ENCODE results near the gene AP2A1. TPM values are rescaled to one million over a fixed set of nuclear protein-coding genes. Genes with fewer than 3 reads are reported as not detected.
A peak's percentile ranks its signal among the peaks of the same experiment; 100 is the strongest.

Gene AP2A1
- total and polyA plus RNA-seq, 2 donors (not counting 1 experiment from before 2014, with no cell fraction given) = 48.4 to 56.9 TPM

DNA sequence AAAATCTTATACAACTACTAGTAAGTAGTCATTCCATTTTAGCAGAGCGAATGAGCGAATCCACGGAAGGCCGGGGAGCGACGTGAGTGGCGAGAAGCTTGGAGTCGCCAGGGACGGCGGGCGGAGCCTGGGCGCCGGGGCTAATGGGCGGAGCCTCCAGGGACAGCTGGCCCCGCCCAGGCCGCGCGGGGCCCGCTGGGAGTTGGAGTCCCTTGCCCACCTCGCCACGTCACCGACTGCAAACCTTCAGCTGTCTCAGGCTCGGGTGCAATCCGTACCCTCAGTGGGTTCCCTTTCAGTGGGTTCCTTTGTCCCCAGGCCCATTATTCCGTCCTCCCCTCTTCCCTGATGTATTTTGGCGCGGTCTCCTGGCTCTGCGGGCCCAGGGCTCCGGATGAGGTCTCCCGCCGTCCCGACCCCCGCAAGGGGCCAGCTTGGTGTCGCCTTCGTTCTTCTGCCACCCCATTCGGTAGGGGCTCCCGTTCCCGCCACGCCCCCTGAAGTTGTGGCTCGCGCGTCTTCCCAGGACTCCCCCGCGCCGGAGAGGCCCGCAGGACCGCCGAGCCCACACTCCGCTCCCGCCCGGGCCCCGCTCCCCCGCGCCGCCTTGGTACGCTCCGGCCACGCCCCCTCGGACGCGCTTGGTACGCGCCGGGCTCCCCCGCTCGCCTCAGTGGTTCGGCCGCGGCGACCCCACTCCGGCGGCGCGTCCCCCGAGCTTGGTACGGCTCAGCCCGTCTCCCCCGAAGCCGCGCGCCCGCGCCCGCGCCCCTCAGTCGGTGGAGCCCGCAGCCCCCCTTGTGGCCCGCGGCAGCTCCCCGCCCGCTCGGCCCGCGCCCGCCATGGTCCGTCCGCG, 83.9 kb downstream of the AP2A1 start, which contains the start of gene PTOV1:
Gene PTOV1 (plus strand): TSS at position 673 of the 856 bp plus-strand sequence.
- POLR2A ChIA-PET = interaction anchor here (0.9 to 4.8 kb wide), 12 partner anchors 8 to 260 kb away, joined by 3 to 40 read pairs (median 6); partner anchors contain the start of genes AKT1S1, AP2A1, FUZ and MED25
- Histone ChIP-seq H3K79me2 (ENCODE audit: control insufficient read depth, insufficient read depth, low read length) (peaks cover 35% of the 10 kb centered on the region), H2AFZ (ENCODE audit: insufficient read depth, low read depth, low read length, poor library complexity, severe bottlenecking) (peak within 1 kb of the TSS; percentile 85), H3K9me3 (ENCODE audit: control extremely low read depth in 1 of 3, control insufficient read depth in 2 of 3, insufficient read depth in 1 of 3, low read length in 2 of 3) (peaks cover 0 to 6% (median 0%) of the 10 kb centered on the region in 3 donors), H4K20me1 (ENCODE audit: control insufficient read depth, insufficient read depth, low read length, poor library complexity, severe bottlenecking) (peaks cover 41% of the 10 kb centered on the region), H3K27me3 (replicated peaks in 1 of 4; ENCODE audit: control extremely low read depth in 1 of 4, control insufficient read depth in 3 of 4, insufficient read depth in 4 of 4, low read length in 3 of 4) (no peaks in the 10 kb centered on the region), H3K4me1 (ENCODE audit: control insufficient read depth in 2 of 2, insufficient read depth in 2 of 2, low read length in 2 of 2) (peaks cover 30 to 49% of the 10 kb centered on the region in 2 donors), H3K4me3 (ENCODE audit: control extremely low read depth in 1 of 5, extremely low read depth in 1 of 5, insufficient read depth in 1 of 5, low read depth in 2 of 5, low read length in 4 of 5) (peak within 1 kb of the TSS; percentile 73 to 95 (median 89)), H3K9ac (ENCODE audit: low read length) (peak within 1 kb of the TSS; percentile 96), H3K27ac (ENCODE audit: low read length in 2 of 2) (peak within 1 kb of the TSS; percentile 91 to 95), H3K36me3 (replicated peaks in 1 of 2; ENCODE audit: control extremely low read depth in 1 of 2, control insufficient read depth in 1 of 2, extremely low read depth in 1 of 2, insufficient read depth in 2 of 2, low read length in 1 of 2) (peaks cover 0 to 10% of the 10 kb centered on the region in 2 experiments), H3K4me2 (replicated peaks; ENCODE audit: low read depth, low read length, poor library complexity, severe bottlenecking) (peak within 1 kb of the TSS; percentile 83)
- H3K9me3 Mint-ChIP-seq (ENCODE audit: insufficient read depth) = no peaks in the 10 kb centered on the region
- CTCF ChIA-PET = interaction anchor here (0.7 to 1.4 kb wide), 8 partner anchors 9 to 43 kb away, joined by 3 to 5 read pairs (median 4); partner anchors contain the start of genes AKT1S1, FUZ and TBC1D17
- intact Hi-C loops (cut with micrococcal nuclease) = loop anchor here (1.0 kb wide), 5 partner anchors 17 to 84 kb away; partner anchors contain the start of genes FUZ, MED25 and PNKP
- ATAC-seq (ENCODE audit: low read depth) = peak; percentile 82
- no peak for TF ChIP-seq EZH2 (IDR thresholded peaks at IDR 0.05; ENCODE audit: borderline replicate concordance, insufficient read depth, low read depth, low read length, poor library complexity, severe bottlenecking)
- TF ChIP-seq, protein P1, sequence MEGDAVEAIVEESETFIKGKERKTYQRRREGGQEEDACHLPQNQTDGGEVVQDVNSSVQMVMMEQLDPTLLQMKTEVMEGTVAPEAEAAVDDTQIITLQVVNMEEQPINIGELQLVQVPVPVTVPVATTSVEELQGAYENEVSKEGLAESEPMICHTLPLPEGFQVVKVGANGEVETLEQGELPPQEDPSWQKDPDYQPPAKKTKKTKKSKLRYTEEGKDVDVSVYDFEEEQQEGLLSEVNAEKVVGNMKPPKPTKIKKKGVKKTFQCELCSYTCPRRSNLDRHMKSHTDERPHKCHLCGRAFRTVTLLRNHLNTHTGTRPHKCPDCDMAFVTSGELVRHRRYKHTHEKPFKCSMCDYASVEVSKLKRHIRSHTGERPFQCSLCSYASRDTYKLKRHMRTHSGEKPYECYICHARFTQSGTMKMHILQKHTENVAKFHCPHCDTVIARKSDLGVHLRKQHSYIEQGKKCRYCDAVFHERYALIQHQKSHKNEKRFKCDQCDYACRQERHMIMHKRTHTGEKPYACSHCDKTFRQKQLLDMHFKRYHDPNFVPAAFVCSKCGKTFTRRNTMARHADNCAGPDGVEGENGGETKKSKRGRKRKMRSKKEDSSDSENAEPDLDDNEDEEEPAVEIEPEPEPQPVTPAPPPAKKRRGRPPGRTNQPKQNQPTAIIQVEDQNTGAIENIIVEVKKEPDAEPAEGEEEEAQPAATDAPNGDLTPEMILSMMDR (IDR thresholded peaks at IDR 0.05) = no peak
- peak within 1 kb of the TSS; percentile 98 for H3K27ac Mint-ChIP-seq
- H3K4me3 Mint-ChIP-seq = peak within 1 kb of the TSS; percentile 93
- no peaks in the 10 kb centered on the region for H3K27me3 Mint-ChIP-seq
- peaks cover 48% of the 10 kb centered on the region for H3K4me1 Mint-ChIP-seq
- 2% methylated on average over 97 of the region's 98 CpGs for WGBS (ENCODE audit: insufficient coverage)
- peak; percentile 93 for DNase-seq
